ENCODE results near the gene MAP1LC3A.

DNA sequence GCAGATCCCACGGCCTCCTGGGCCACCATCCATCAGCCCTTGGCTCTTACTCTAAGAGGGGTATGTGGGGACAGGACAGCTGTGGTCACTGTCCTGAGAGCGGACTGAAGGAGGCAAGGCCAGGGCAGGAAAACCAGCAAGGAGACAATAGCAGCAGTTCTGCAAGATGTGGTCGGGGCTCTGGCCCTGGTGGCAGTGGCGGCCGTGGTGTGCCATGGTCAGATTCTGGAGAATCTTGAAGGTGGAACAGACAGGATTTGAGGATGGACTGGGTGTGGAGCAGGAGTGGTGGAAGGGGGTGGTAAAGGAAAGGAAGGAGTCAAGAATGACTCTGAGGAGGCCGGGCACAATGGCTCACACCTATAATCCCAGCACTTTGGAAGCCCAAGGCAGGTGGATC is 5.9 kb upstream of the MAP1LC3A start:
- TF ChIP-seq PATZ1 (CRISPR knock-in tag; IDR thresholded peaks at IDR 0.05; ENCODE audit: borderline replicate concordance) (no peak), TCF4 (CRISPR knock-in tag; IDR thresholded peaks at IDR 0.05; ENCODE audit: borderline replicate concordance) (no peak), ARNTL (CRISPR knock-in tag; IDR thresholded peaks at IDR 0.05; ENCODE audit: borderline replicate concordance, low read depth) (no peak), OSR1 (CRISPR knock-in tag; IDR thresholded peaks at IDR 0.05) (no peak), PPARA (CRISPR knock-in tag; IDR thresholded peaks at IDR 0.05; ENCODE audit: borderline replicate concordance) (no peak), TOX (CRISPR knock-in tag; IDR thresholded peaks at IDR 0.05; ENCODE audit: borderline replicate concordance) (no peak), CREB5 (CRISPR knock-in tag; IDR thresholded peaks at IDR 0.05; ENCODE audit: low read depth) (no peak), ZNF70 (CRISPR knock-in tag; IDR thresholded peaks at IDR 0.05) (no peak)
